WTC11 (cell line): ENCODE measurements around the gene RTBDN. TPM values are rescaled to one million over a fixed set of nuclear protein-coding genes. Genes with fewer than 3 reads are reported as not detected.

Experiments used
- ATAC-seq: fragments of 200-7000 bp; cut with Tn5 transposase; 2 replicates; pipeline ENCODE4 v1.10.0; 2021; ENCODE audit warnings: mild to moderate bottlenecking, moderate library complexity
- Bru-seq: library from RNA; stranded (reverse); fragments of 400-500 nt; gene quantifications from one replicate; lab custom pipeline; 2021; lab: Mats Ljungman, UMichigan
- CTCF ChIA-PET: fragments of 300-600 bp; sonication (Branson Sonifier 250); formaldehyde crosslinking; loops from one replicate; lab custom pipeline; 2021; ENCODE audit warnings: antibody characterized with exemption; lab: Charles Lee
- POLR2A ChIA-PET: fragments of 350-600 bp; sonication (Branson Sonifier 250); formaldehyde crosslinking; loops from one replicate; lab custom pipeline; 2021; ENCODE audit warnings: antibody characterized with exemption; lab: Charles Lee
- DNase-seq: peaks from one replicate; pipeline ENCODE4 v3.0.0; 2021; ENCODE audit warnings: low spot score
- H3K27ac Mint-ChIP-seq: 2 replicates; pipeline ENCODE4 v1.8.0; 2021; ENCODE audit warnings: mixed read lengths
- H3K27me3 Mint-ChIP-seq: 2 replicates; pipeline ENCODE4 v1.8.0; 2021; ENCODE audit warnings: low read depth, mild to moderate bottlenecking, moderate library complexity, mixed read lengths
- H3K36me3 Mint-ChIP-seq: 2 replicates; pipeline ENCODE4 v1.8.0; 2021; ENCODE audit warnings: mixed read lengths
- H3K4me1 Mint-ChIP-seq: 2 replicates; pipeline ENCODE4 v1.8.0; 2022; ENCODE audit warnings: mixed read lengths
- H3K4me3 Mint-ChIP-seq: 2 replicates; pipeline ENCODE4 v1.8.0; 2021; ENCODE audit warnings: mild to moderate bottlenecking, moderate library complexity, mixed read lengths
- H3K9me3 Mint-ChIP-seq: 2 replicates; pipeline ENCODE4 v1.8.0; 2021; ENCODE audit warnings: mixed read lengths
- CREB1 ChIP-seq: sonication (generic); formaldehyde crosslinking; IDR thresholded peaks from 2 replicates; pipeline ENCODE4 v1.8.0; 2023; ENCODE audit warnings: mild to moderate bottlenecking, missing genetic modification reagents
- HMGA2 ChIP-seq: fragments of 250-450 bp; sonication (Bioruptor Pico); IDR thresholded peaks from 2 replicates; pipeline ENCODE4 v1.4.0; 2021; ENCODE audit warnings: mild to moderate bottlenecking, moderate library complexity
- MYBL2 ChIP-seq: sonication (generic); formaldehyde crosslinking; IDR thresholded peaks from 2 replicates; pipeline ENCODE4 v1.8.1; 2023; ENCODE audit warnings: mild to moderate bottlenecking, moderate library complexity, missing genetic modification reagents
- NR2C2 ChIP-seq: sonication (generic); formaldehyde crosslinking; IDR thresholded peaks from 2 replicates; pipeline ENCODE4 v1.8.0; 2022; ENCODE audit warnings: mild to moderate bottlenecking, missing genetic modification reagents
- ZNF232 ChIP-seq: sonication (generic); formaldehyde crosslinking; IDR thresholded peaks from 2 replicates; pipeline ENCODE4 v1.8.0; 2022; ENCODE audit warnings: mild to moderate bottlenecking, missing genetic modification reagents
- long read RNA-seq, 3 experiments: library from RNA in 1 of 3; library from capped mRNA in 1 of 3; library from polyadenylated mRNA in 1 of 3; unstranded in 2 of 3; stranded (forward) in 1 of 3; transcript quantifications; one replicate each; pipeline ENCODE4 v2.0.0, GENCODE V29; 2021
- total RNA-seq: library from RNA; stranded (reverse); gene quantifications from 3 replicates; pipeline ENCODE4 v1.2.3, GENCODE V29; 2021
- TF ChIP-seq, protein P1 (sequence below): fragments of 250-450 bp; sonication (Bioruptor Pico); IDR thresholded peaks from 2 replicates; pipeline ENCODE4 v1.9.0; 2021; ENCODE audit warnings: mild to moderate bottlenecking, borderline replicate concordance
- TF ChIP-seq, protein P2 (sequence below): sonication (generic); formaldehyde crosslinking; IDR thresholded peaks from 2 replicates; pipeline ENCODE4 v1.8.1; 2022; ENCODE audit warnings: low read depth, missing genetic modification reagents, borderline replicate concordance
- TF ChIP-seq, protein P3 (sequence below): fragments of 250-450 bp; sonication (Bioruptor Pico); IDR thresholded peaks from 2 replicates; pipeline ENCODE4 v1.9.0; 2021; ENCODE audit warnings: moderate library complexity, mild to moderate bottlenecking, inconsistent platforms, borderline replicate concordance
- TF ChIP-seq, protein P4 (sequence below): sonication (generic); formaldehyde crosslinking; IDR thresholded peaks from 2 replicates; pipeline ENCODE4 v1.8.0; 2022; ENCODE audit warnings: mild to moderate bottlenecking, missing genetic modification reagents
- TF ChIP-seq, protein P5 (sequence below): fragments of 250-450 bp; sonication (Bioruptor Pico); IDR thresholded peaks from 2 replicates; pipeline ENCODE4 v1.8.0; 2021; ENCODE audit warnings: mild to moderate bottlenecking
- TF ChIP-seq, protein P6 (sequence below): sonication (generic); formaldehyde crosslinking; IDR thresholded peaks from 2 replicates; pipeline ENCODE4 v1.8.1; 2022; ENCODE audit warnings: mild to moderate bottlenecking, moderate library complexity, missing genetic modification reagents
- TF ChIP-seq, protein P7 (sequence below): sonication (generic); formaldehyde crosslinking; IDR thresholded peaks from 2 replicates; pipeline ENCODE4 v1.8.0; 2022; ENCODE audit warnings: mild to moderate bottlenecking, missing genetic modification reagents

Gene RTBDN
- total RNA-seq (2.4 to 3.8 TPM (median 3.1 TPM) in 3 replicates), Bru-seq, nascent RNA (percentile 21 among the genes with signal in this experiment)
- long read RNA-seq, experiment 1, transcript RTBDN-213 (6 exons, 1,024 nt): major isoform, 5 of 7 reads
- long read RNA-seq, experiment 1, partial matches to known transcripts: 0 of 7 reads
- long read RNA-seq, experiment 1, other reads (novel, unspliced or antisense): 1 of 7 reads
- long read RNA-seq, experiment 2, partial matches to known transcripts: 2 of 4 reads
- long read RNA-seq, experiment 2, other reads (novel, unspliced or antisense): 2 of 4 reads
- long read RNA-seq, experiment 3, partial matches to known transcripts: 0 of 1 reads
- long read RNA-seq, experiment 3, other reads (novel, unspliced or antisense): 1 of 1 reads

DNA sequence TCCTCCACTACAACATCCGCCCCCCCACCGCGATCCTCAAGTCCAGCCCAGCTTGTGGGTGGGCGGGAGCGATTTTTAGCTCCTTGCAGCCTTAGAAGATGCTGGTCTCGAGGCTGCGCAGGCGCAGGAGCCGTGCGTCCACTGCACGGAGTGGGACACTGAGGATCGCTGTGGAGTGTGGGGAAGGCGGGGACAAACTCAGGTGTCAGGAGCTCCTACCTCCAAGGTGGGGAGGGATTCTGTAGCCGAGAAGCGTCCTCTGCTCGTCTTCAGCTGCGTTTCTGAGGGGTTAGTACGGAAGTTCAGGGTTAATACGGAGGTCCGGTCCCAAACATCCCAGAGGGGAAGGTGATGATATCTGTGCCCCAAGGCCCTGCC is at the start of gene RTBDN:
Gene RTBDN, minus strand, starts transcription at position 14 of the 378 bp plus-strand sequence. CDS start 4,600 bp downstream, outside the sequence.
- H3K9me3 Mint-ChIP-seq: no peaks in the 10 kb centered on the region
- ChIA-PET CTCF (interaction anchor here (0.8 to 2.3 kb wide), 5 partner anchors 28 to 131 kb away, joined by 3 to 10 read pairs (median 7); partner anchors contain the start of gene RNASEH2A), POLR2A (no interaction called here)
- ATAC-seq (no peak), DNase-seq (peak; percentile 46)
- H3K4me3 Mint-ChIP-seq: peak within 1 kb of the TSS; percentile 70
- H3K27me3 Mint-ChIP-seq: peaks cover 61% of the 10 kb centered on the region
- no peaks in the 10 kb centered on the region for H3K36me3 Mint-ChIP-seq
- TF ChIP-seq NR2C2 (no peak), CREB1 (CRISPR knock-in tag) (no peak), HMGA2 (CRISPR knock-in tag) (no peak), ZNF232 (CRISPR knock-in tag) (no peak), MYBL2 (CRISPR knock-in tag) (no peak)
- TF ChIP-seq, protein P1, sequence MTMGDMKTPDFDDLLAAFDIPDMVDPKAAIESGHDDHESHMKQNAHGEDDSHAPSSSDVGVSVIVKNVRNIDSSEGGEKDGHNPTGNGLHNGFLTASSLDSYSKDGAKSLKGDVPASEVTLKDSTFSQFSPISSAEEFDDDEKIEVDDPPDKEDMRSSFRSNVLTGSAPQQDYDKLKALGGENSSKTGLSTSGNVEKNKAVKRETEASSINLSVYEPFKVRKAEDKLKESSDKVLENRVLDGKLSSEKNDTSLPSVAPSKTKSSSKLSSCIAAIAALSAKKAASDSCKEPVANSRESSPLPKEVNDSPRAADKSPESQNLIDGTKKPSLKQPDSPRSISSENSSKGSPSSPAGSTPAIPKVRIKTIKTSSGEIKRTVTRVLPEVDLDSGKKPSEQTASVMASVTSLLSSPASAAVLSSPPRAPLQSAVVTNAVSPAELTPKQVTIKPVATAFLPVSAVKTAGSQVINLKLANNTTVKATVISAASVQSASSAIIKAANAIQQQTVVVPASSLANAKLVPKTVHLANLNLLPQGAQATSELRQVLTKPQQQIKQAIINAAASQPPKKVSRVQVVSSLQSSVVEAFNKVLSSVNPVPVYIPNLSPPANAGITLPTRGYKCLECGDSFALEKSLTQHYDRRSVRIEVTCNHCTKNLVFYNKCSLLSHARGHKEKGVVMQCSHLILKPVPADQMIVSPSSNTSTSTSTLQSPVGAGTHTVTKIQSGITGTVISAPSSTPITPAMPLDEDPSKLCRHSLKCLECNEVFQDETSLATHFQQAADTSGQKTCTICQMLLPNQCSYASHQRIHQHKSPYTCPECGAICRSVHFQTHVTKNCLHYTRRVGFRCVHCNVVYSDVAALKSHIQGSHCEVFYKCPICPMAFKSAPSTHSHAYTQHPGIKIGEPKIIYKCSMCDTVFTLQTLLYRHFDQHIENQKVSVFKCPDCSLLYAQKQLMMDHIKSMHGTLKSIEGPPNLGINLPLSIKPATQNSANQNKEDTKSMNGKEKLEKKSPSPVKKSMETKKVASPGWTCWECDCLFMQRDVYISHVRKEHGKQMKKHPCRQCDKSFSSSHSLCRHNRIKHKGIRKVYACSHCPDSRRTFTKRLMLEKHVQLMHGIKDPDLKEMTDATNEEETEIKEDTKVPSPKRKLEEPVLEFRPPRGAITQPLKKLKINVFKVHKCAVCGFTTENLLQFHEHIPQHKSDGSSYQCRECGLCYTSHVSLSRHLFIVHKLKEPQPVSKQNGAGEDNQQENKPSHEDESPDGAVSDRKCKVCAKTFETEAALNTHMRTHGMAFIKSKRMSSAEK (CRISPR knock-in tag): no peak
- TF ChIP-seq, protein P2, sequence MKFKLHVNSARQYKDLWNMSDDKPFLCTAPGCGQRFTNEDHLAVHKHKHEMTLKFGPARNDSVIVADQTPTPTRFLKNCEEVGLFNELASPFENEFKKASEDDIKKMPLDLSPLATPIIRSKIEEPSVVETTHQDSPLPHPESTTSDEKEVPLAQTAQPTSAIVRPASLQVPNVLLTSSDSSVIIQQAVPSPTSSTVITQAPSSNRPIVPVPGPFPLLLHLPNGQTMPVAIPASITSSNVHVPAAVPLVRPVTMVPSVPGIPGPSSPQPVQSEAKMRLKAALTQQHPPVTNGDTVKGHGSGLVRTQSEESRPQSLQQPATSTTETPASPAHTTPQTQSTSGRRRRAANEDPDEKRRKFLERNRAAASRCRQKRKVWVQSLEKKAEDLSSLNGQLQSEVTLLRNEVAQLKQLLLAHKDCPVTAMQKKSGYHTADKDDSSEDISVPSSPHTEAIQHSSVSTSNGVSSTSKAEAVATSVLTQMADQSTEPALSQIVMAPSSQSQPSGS (CRISPR knock-in tag): no peak
- TF ChIP-seq, protein P3, sequence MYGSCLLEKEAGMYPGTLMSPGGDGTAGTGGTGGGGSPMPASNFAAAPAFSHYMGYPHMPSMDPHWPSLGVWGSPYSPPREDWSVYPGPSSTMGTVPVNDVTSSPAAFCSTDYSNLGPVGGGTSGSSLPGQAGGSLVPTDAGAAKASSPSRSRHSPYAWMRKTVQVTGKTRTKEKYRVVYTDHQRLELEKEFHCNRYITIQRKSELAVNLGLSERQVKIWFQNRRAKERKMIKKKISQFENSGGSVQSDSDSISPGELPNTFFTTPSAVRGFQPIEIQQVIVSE (CRISPR knock-in tag): no peak
- TF ChIP-seq, protein P4, sequence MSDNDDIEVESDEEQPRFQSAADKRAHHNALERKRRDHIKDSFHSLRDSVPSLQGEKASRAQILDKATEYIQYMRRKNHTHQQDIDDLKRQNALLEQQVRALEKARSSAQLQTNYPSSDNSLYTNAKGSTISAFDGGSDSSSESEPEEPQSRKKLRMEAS (CRISPR knock-in tag): no peak
- TF ChIP-seq, protein P5, sequence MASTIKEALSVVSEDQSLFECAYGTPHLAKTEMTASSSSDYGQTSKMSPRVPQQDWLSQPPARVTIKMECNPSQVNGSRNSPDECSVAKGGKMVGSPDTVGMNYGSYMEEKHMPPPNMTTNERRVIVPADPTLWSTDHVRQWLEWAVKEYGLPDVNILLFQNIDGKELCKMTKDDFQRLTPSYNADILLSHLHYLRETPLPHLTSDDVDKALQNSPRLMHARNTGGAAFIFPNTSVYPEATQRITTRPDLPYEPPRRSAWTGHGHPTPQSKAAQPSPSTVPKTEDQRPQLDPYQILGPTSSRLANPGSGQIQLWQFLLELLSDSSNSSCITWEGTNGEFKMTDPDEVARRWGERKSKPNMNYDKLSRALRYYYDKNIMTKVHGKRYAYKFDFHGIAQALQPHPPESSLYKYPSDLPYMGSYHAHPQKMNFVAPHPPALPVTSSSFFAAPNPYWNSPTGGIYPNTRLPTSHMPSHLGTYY (CRISPR knock-in tag): no peak
- TF ChIP-seq, protein P6, sequence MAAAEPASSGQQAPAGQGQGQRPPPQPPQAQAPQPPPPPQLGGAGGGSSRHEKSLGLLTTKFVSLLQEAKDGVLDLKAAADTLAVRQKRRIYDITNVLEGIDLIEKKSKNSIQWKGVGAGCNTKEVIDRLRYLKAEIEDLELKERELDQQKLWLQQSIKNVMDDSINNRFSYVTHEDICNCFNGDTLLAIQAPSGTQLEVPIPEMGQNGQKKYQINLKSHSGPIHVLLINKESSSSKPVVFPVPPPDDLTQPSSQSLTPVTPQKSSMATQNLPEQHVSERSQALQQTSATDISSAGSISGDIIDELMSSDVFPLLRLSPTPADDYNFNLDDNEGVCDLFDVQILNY (CRISPR knock-in tag): no peak
- TF ChIP-seq, protein P7, sequence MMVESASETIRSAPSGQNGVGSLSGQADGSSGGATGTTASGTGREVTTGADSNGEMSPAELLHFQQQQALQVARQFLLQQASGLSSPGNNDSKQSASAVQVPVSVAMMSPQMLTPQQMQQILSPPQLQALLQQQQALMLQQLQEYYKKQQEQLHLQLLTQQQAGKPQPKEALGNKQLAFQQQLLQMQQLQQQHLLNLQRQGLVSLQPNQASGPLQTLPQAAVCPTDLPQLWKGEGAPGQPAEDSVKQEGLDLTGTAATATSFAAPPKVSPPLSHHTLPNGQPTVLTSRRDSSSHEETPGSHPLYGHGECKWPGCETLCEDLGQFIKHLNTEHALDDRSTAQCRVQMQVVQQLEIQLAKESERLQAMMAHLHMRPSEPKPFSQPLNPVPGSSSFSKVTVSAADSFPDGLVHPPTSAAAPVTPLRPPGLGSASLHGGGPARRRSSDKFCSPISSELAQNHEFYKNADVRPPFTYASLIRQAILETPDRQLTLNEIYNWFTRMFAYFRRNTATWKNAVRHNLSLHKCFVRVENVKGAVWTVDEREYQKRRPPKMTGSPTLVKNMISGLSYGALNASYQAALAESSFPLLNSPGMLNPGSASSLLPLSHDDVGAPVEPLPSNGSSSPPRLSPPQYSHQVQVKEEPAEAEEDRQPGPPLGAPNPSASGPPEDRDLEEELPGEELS: no peak
- H3K4me1 Mint-ChIP-seq: peaks cover 32% of the 10 kb centered on the region
- H3K27ac Mint-ChIP-seq: 0 out of 2 replicates have a peak within 1 kb of the TSS, but pooled peaks have one; percentile 31
